ENCODE results near the gene DECR2. TPM values are rescaled to one million over a fixed set of nuclear protein-coding genes. Genes with fewer than 3 reads are reported as not detected.

The DECR2 gene
- total RNA-seq, 1 experiment from 2014 or later = 17.1 TPM

DNA sequence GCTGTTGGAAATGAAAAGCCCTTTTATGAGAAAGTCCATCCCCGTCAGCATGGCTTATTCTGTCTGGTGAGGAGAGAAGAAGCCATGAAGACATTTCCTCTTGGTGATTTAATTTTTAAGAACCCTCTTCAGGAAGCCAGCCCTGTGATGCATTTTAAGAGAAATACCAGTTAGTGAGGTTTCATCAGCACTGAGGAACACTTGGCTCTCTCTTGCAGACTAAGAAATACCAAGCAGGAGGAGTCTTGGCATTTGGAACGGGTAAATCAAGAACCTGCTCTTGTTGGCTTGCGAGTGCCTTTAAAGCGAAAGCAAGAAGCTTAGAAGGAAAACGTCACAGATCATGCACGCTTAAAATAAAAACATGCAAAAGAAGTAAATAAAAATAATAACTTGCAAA is 41.3 kb downstream of the DECR2 start:
- H3K9me2 ChIP-seq (ENCODE audit: insufficient read depth) = no peaks in the 10 kb centered on the region
- no peaks in the 10 kb centered on the region for H3K79me2 ChIP-seq (ENCODE audit: insufficient read depth, low read length)
- ChIA-PET CTCF (no interaction called here), POLR2A (no interaction called here), RAD21 (ENCODE audit: low non-redundant PET in 1 of 2, low total read pairs in 2 of 2, uncharacterized antibody in 2 of 2, unreplicated experiment in 2 of 2) (no interaction called here)
- no peaks in the 10 kb centered on the region for H4K20me1 ChIP-seq (ENCODE audit: insufficient read depth)
- H3K4me3 ChIP-seq (replicated peaks in 1 of 2; ENCODE audit: low read depth in 1 of 2, low read length in 2 of 2) = no peak overlapping the region
- no peak overlapping the region for H3K27ac ChIP-seq (ENCODE audit: low read depth, low read length)
- ATAC-seq (no peak), DNase-seq (ENCODE audit: low read depth, low spot score) (no peak)
- H3K4me1 ChIP-seq (ENCODE audit: control insufficient read depth in 1 of 2, insufficient read depth in 2 of 2, low read length in 2 of 2) = no peaks in the 10 kb centered on the region
- no peaks in the 10 kb centered on the region for H3K9me3 ChIP-seq (ENCODE audit: control insufficient read depth in 1 of 2, insufficient read depth in 1 of 2, low read depth in 1 of 2, low read length in 2 of 2)
- H2AFZ ChIP-seq (ENCODE audit: low read depth, low read length, poor library complexity, severe bottlenecking) = no peak overlapping the region
- no peak overlapping the region for H3K4me2 ChIP-seq (ENCODE audit: low read length)
- H3K36me3 ChIP-seq (ENCODE audit: control insufficient read depth in 1 of 2, insufficient read depth in 2 of 2, low read length in 2 of 2) = no peaks in the 10 kb centered on the region
- H3K9ac ChIP-seq (ENCODE audit: low read length) = no peak overlapping the region
- no TSS peak for BruUV-seq (replicated peaks)
- H3K27me3 ChIP-seq (ENCODE audit: insufficient read depth, low read length) = no peaks in the 10 kb centered on the region
- intact Hi-C loops (cut with micrococcal nuclease) = no loop called here
- TF ChIP-seq YY1 (IDR thresholded peaks at IDR 0.05; ENCODE audit: extremely low read depth, insufficient replicate concordance, low read depth, low read length) = no peak
- TF ChIP-seq RAD21 (IDR thresholded peaks at IDR 0.05; ENCODE audit: low read depth) = no peak
- TF ChIP-seq, protein P1, sequence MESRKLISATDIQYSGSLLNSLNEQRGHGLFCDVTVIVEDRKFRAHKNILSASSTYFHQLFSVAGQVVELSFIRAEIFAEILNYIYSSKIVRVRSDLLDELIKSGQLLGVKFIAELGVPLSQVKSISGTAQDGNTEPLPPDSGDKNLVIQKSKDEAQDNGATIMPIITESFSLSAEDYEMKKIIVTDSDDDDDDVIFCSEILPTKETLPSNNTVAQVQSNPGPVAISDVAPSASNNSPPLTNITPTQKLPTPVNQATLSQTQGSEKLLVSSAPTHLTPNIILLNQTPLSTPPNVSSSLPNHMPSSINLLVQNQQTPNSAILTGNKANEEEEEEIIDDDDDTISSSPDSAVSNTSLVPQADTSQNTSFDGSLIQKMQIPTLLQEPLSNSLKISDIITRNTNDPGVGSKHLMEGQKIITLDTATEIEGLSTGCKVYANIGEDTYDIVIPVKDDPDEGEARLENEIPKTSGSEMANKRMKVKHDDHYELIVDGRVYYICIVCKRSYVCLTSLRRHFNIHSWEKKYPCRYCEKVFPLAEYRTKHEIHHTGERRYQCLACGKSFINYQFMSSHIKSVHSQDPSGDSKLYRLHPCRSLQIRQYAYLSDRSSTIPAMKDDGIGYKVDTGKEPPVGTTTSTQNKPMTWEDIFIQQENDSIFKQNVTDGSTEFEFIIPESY (IDR thresholded peaks at IDR 0.05; ENCODE audit: extremely low read depth, insufficient replicate concordance, low read length) = no peak
- no peak for TF ChIP-seq POLR2AphosphoS5 (IDR thresholded peaks at IDR 0.05; ENCODE audit: low read depth, low read length)
- TF ChIP-seq EZH2phosphoT487 (IDR thresholded peaks at IDR 0.05; ENCODE audit: borderline replicate concordance) = no peak
- TF ChIP-seq ZNF274 (IDR thresholded peaks at IDR 0.05; ENCODE audit: low read depth, low read length) = no peak
- no peak for TF ChIP-seq JUND (IDR thresholded peaks at IDR 0.05)
- TF ChIP-seq, protein P2, sequence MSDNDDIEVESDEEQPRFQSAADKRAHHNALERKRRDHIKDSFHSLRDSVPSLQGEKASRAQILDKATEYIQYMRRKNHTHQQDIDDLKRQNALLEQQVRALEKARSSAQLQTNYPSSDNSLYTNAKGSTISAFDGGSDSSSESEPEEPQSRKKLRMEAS (IDR thresholded peaks at IDR 0.05) = no peak
- no peak for TF ChIP-seq FOSL1 (IDR thresholded peaks at IDR 0.05; ENCODE audit: low read depth)
- TF ChIP-seq, protein P3, sequence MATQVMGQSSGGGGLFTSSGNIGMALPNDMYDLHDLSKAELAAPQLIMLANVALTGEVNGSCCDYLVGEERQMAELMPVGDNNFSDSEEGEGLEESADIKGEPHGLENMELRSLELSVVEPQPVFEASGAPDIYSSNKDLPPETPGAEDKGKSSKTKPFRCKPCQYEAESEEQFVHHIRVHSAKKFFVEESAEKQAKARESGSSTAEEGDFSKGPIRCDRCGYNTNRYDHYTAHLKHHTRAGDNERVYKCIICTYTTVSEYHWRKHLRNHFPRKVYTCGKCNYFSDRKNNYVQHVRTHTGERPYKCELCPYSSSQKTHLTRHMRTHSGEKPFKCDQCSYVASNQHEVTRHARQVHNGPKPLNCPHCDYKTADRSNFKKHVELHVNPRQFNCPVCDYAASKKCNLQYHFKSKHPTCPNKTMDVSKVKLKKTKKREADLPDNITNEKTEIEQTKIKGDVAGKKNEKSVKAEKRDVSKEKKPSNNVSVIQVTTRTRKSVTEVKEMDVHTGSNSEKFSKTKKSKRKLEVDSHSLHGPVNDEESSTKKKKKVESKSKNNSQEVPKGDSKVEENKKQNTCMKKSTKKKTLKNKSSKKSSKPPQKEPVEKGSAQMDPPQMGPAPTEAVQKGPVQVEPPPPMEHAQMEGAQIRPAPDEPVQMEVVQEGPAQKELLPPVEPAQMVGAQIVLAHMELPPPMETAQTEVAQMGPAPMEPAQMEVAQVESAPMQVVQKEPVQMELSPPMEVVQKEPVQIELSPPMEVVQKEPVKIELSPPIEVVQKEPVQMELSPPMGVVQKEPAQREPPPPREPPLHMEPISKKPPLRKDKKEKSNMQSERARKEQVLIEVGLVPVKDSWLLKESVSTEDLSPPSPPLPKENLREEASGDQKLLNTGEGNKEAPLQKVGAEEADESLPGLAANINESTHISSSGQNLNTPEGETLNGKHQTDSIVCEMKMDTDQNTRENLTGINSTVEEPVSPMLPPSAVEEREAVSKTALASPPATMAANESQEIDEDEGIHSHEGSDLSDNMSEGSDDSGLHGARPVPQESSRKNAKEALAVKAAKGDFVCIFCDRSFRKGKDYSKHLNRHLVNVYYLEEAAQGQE (IDR thresholded peaks at IDR 0.05; ENCODE audit: low read depth) = no peak
- no peak for TF ChIP-seq SRF (IDR thresholded peaks at IDR 0.05; ENCODE audit: low read depth)
- TF ChIP-seq EZH2 (IDR thresholded peaks at IDR 0.05) = no peak
- no peak for TF ChIP-seq SP1 (IDR thresholded peaks at IDR 0.05; ENCODE audit: low read depth)
- TF ChIP-seq POLR2A (IDR thresholded peaks at IDR 0.05; ENCODE audit: borderline replicate concordance, extremely low read depth, insufficient read depth, insufficient read length) = no peak
- TF ChIP-seq EGR1 (IDR thresholded peaks at IDR 0.05; ENCODE audit: low read depth) = no peak
- no peak for TF ChIP-seq TCF7L2 (IDR thresholded peaks at IDR 0.05; ENCODE audit: borderline replicate concordance, extremely low read depth, insufficient read depth, insufficient read length)
- no peak for TF ChIP-seq CEBPB (IDR thresholded peaks at IDR 0.05; ENCODE audit: low read depth)
- TF ChIP-seq, protein P4, sequence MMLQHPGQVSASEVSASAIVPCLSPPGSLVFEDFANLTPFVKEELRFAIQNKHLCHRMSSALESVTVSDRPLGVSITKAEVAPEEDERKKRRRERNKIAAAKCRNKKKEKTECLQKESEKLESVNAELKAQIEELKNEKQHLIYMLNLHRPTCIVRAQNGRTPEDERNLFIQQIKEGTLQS (IDR thresholded peaks at IDR 0.05) = no peak
- no peak for TF ChIP-seq CBX3 (IDR thresholded peaks at IDR 0.05; ENCODE audit: low read depth)
- no peak for TF ChIP-seq SIN3A (IDR thresholded peaks at IDR 0.05; ENCODE audit: low read depth)
